Fibroblast of lung (primary cell): Measurements from ENCODE around the gene ITFG1. TPM values are rescaled to one million over a fixed set of nuclear protein-coding genes. Genes with fewer than 3 reads are reported as not detected.

Source experiments
- DNase-seq, 2 donors: peaks; one replicate each; pipeline versions ENCODE4 v3.0.0 to v3.0.0-alpha.2; 2010; ENCODE audit warnings: low read depth in 2 of 2
- H2AFZ ChIP-seq: 2 replicates; pipeline ENCODE4 v1.5.1; 2012; ENCODE audit warnings: low read length, control low read depth, inconsistent platforms
- H3K27ac ChIP-seq: 2 replicates; pipeline ENCODE4 v1.5.1; 2011; ENCODE audit warnings: low read length, control low read depth; ENCODE audit not compliant: insufficient read depth
- H3K27me3 ChIP-seq: 2 replicates; pipeline ENCODE4 v1.5.1; 2011; ENCODE audit warnings: mild to moderate bottlenecking, low read length; ENCODE audit not compliant: control insufficient read depth, insufficient read depth
- H3K36me3 ChIP-seq: 2 replicates; pipeline ENCODE4 v1.5.1; 2011; ENCODE audit warnings: low read length; ENCODE audit not compliant: control insufficient read depth, insufficient read depth
- H3K4me1 ChIP-seq: 2 replicates; pipeline ENCODE4 v1.5.1; 2011; ENCODE audit warnings: low read length; ENCODE audit not compliant: control insufficient read depth, insufficient read depth; ENCODE audit errors: extremely low read depth
- H3K4me2 ChIP-seq: 2 replicates; pipeline ENCODE4 v1.5.1; 2011; ENCODE audit warnings: low read length, control low read depth; ENCODE audit not compliant: insufficient read depth; ENCODE audit errors: extremely low read depth
- H3K4me3 ChIP-seq, 4 experiments: fragments of 200-600 bp in 1 of 4; sonication (generic) in 1 of 4; replicated peaks in 1 of 4; 2 replicates each; pipeline ENCODE4 v1.5.1; 2011 to 2016; ENCODE audit warnings: low read length in 4 of 4, low read depth in 3 of 4, mild to moderate bottlenecking in 3 of 4, control low read depth in 2 of 4, inconsistent platforms in 1 of 4, mixed read lengths in 1 of 4; ENCODE audit not compliant: insufficient read depth in 1 of 4; ENCODE audit errors: control extremely low read depth in 1 of 4
- H3K79me2 ChIP-seq: 2 replicates; pipeline ENCODE4 v1.5.1; 2012; ENCODE audit warnings: mild to moderate bottlenecking, low read length, inconsistent platforms; ENCODE audit not compliant: control insufficient read depth, insufficient read depth
- H3K9ac ChIP-seq: 2 replicates; pipeline ENCODE4 v1.5.1; 2011; ENCODE audit warnings: mild to moderate bottlenecking, low read length, control low read depth; ENCODE audit not compliant: insufficient read depth
- H3K9me3 ChIP-seq: 2 replicates; pipeline ENCODE4 v1.5.1; 2012; ENCODE audit warnings: low read depth, low read length; ENCODE audit not compliant: control insufficient read depth, insufficient read depth
- H4K20me1 ChIP-seq: 2 replicates; pipeline ENCODE4 v1.5.1; 2011; ENCODE audit warnings: low read length; ENCODE audit not compliant: control insufficient read depth, insufficient read depth; ENCODE audit errors: extremely low read depth
- CTCF ChIP-seq, 2 donors: IDR thresholded peaks in 1 of 2; conservative IDR thresholded peaks in 1 of 2; 1 replicate in 1 of 2; 2 replicates in 1 of 2; pipeline ENCODE4 v1.5.1; 2011 to 2012; ENCODE audit warnings: low read length in 2 of 2, control low read depth in 1 of 2, inconsistent platforms in 1 of 2, low read depth in 1 of 2, mild to moderate bottlenecking in 1 of 2
- EZH2 ChIP-seq: IDR thresholded peaks from 2 replicates; pipeline ENCODE4 v1.5.1; 2012; ENCODE audit warnings: low read length, control low read depth, mild to moderate bottlenecking; ENCODE audit errors: missing control alignments
- polyA plus RNA-seq, 2 donors: library from polyadenylated mRNA; depleted of rRNA in 1 of 2; stranded (reverse) in 1 of 2; unstranded in 1 of 2; fragments of >200 nt; gene quantifications; 2 replicates each; pipeline ENCODE4 v1.2.1, GENCODE V29; 2011 to 2012; ENCODE audit warnings: missing spikeins in 1 of 2
- total RNA-seq: library from RNA; depleted of rRNA; stranded (reverse); fragments of >200 nt; gene quantifications from 2 replicates; pipeline ENCODE4 v1.2.1, GENCODE V29; 2014

The ITFG1 gene
- total and polyA plus RNA-seq, 2 donors (not counting 1 experiment from before 2014, with no cell fraction given), result 96.1 to 111 TPM

- Histone ChIP-seq H3K4me3 (no peak overlapping the region), H3K27ac (no peak overlapping the region), H3K79me2 (no peaks in the 10 kb centered on the region), H3K4me2 (no peak overlapping the region), H3K9ac (no peak overlapping the region), H3K27me3 (no peaks in the 10 kb centered on the region), H3K4me1 (no peaks in the 10 kb centered on the region), H2AFZ (no peak overlapping the region), H4K20me1 (no peaks in the 10 kb centered on the region), H3K9me3 (no peaks in the 10 kb centered on the region), H3K36me3 (no peaks in the 10 kb centered on the region)
- TF ChIP-seq CTCF (conservative IDR thresholded peaks at IDR 0.05 in 1 of 2, IDR thresholded peaks at IDR 0.05 in 1 of 2; ENCODE audit: low read depth in 1 of 2, low read length in 2 of 2) (no peak), EZH2 (no peak)
- no peak for DNase-seq
Observed at GRCh38 chr16:47387026-47387734, 73.7 kb downstream of the ITFG1 start.

GRCh38 chr16:47386201-47386718, 74.6 kb downstream of the ITFG1 start:
- H3K9me3 ChIP-seq, result no peaks in the 10 kb centered on the region
- no peaks in the 10 kb centered on the region for H3K27me3 ChIP-seq
- H3K27ac ChIP-seq, result no peak overlapping the region
- no peaks in the 10 kb centered on the region for H4K20me1 ChIP-seq
- no peaks in the 10 kb centered on the region for H3K79me2 ChIP-seq
- TF ChIP-seq CTCF (conservative IDR thresholded peaks at IDR 0.05 in 1 of 2, IDR thresholded peaks at IDR 0.05 in 1 of 2; ENCODE audit: low read depth in 1 of 2, low read length in 2 of 2), result no peak
- TF ChIP-seq EZH2, result no peak
- no peak overlapping the region for H3K4me3 ChIP-seq
- DNase-seq, result no peak
- H3K36me3 ChIP-seq, result no peaks in the 10 kb centered on the region
- no peak overlapping the region for H3K9ac ChIP-seq
- H2AFZ ChIP-seq, result no peak overlapping the region
- no peaks in the 10 kb centered on the region for H3K4me1 ChIP-seq
- no peak overlapping the region for H3K4me2 ChIP-seq

- H3K4me1 ChIP-seq, result peaks cover under 1% of the 10 kb centered on the region
- DNase-seq, result no peak
- H3K36me3 ChIP-seq, result no peaks in the 10 kb centered on the region
- TF ChIP-seq EZH2, result no peak
- no peak for TF ChIP-seq CTCF (conservative IDR thresholded peaks at IDR 0.05 in 1 of 2, IDR thresholded peaks at IDR 0.05 in 1 of 2; ENCODE audit: low read depth in 1 of 2, low read length in 2 of 2)
- no peaks in the 10 kb centered on the region for H3K9me3 ChIP-seq
- H3K79me2 ChIP-seq, result no peaks in the 10 kb centered on the region
- no peak overlapping the region for H2AFZ ChIP-seq
- H3K27ac ChIP-seq, result no peak overlapping the region
- H3K4me2 ChIP-seq, result no peak overlapping the region
- no peaks in the 10 kb centered on the region for H4K20me1 ChIP-seq
- H3K27me3 ChIP-seq, result no peaks in the 10 kb centered on the region
- H3K4me3 ChIP-seq, result no peak overlapping the region
- no peak overlapping the region for H3K9ac ChIP-seq
Observed at GRCh38 chr16:47382362-47382761, 78.5 kb downstream of the ITFG1 start.
